Placental pericyte (primary cell): ENCODE data around the gene USP40. TPM values are rescaled to one million over a fixed set of nuclear protein-coding genes. Genes with fewer than 3 reads are reported as not detected.

Experiments used
- total RNA-seq: library from RNA; depleted of rRNA; stranded (reverse); fragments of >200 nt; gene quantifications from 2 replicates; pipeline ENCODE4 v1.2.3, GENCODE V29; 2012

Gene USP40
- 29.3 and 37.9 TPM in 2 replicates for total RNA-seq

GRCh38 chr2:233566141-233566956, at the start of gene USP40:
TSS of gene USP40 (minus strand) at chr2:233566782. CDS start at chr2:233565554, 1,228 bp downstream.

Other genes starting within 250 kb of the USP40 start
- gene DGKD, start 212.3 kb downstream of the USP40 start, total RNA-seq = 15.9 and 17.3 TPM in 2 replicates
- not detected in 2 replicates for gene UGT1A8, start 50.9 kb upstream of the USP40 start, total RNA-seq
- 0.22 TPM in 1 of 2 replicates, not detected in the other for gene UGT1A10, start 69.7 kb upstream of the USP40 start, total RNA-seq
- gene UGT1A9, start 105.1 kb upstream of the USP40 start, total RNA-seq = not detected in 2 replicates
- not detected in 2 replicates for gene UGT1A7, start 115.1 kb upstream of the USP40 start, total RNA-seq
- gene UGT1A6, start 126.1 kb upstream of the USP40 start, total RNA-seq = not detected in 2 replicates
- gene UGT1A5, start 146.1 kb upstream of the USP40 start, total RNA-seq = not detected in 2 replicates
- not detected in 2 replicates for gene UGT1A4, start 152.0 kb upstream of the USP40 start, total RNA-seq
- gene UGT1A3, start 162.3 kb upstream of the USP40 start, total RNA-seq = not detected in 2 replicates
- not detected in 2 replicates for gene UGT1A1, start 193.5 kb upstream of the USP40 start, total RNA-seq
- not detected in 2 replicates for gene MROH2A, start 211.5 kb upstream of the USP40 start, total RNA-seq